Measurements from ENCODE around the gene FBXW11. TPM values are rescaled to one million over a fixed set of nuclear protein-coding genes. Genes with fewer than 3 reads are reported as not detected.

FBXW11 gene
- total and polyA plus RNA-seq, 10 of the 15 experiments (the other 5 are each of a cell fraction or from before 2014, with no cell fraction given): 4.3 to 61.5 (median 40.0) TPM

DNA sequence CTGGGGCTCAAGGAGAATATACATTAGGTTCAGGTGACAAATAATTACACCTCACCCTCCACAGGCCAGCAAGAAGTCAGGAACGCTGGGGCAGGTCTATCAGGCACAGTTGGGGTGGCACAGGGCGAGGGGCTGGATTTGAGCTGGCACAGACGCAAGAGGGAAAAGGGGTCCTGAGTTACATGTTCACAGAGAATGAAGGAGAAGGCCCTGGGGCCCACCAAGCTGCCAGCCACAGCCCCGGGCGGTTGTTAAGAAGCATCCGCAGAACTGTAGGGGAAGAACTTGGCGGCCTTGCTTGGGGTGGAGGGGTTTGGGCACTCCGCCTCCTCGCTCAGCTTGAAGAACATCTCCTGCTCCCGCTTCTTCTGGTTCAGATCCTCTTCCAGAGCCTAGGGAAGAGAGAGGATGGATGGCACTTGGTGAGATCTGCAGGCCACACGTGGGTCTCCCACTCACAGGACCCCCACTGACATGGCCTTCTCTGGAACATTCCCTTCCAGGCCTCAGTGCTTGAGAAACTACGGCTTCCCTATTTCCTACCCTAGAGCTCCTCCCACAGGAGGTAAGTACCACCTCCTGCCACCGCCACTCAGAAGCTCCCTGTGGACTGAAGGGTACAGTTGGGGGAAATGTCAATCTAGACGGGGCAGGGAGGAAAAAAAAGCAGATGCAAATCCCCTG lies 38.3 kb upstream of the FBXW11 start:
- no peaks in the 10 kb centered on the region for H3K27me3 ChIP-seq (replicated peaks in 1 of 2; ENCODE audit: control insufficient read depth in 2 of 2, insufficient read depth in 2 of 2, low read length in 1 of 2)
- CTCF ChIA-PET: interaction anchor here (0.7 to 1.6 kb wide), 3 partner anchors 8 to 144 kb away, joined by 3 to 10 read pairs (median 3); partner anchors contain the start of gene STK10
- intact Hi-C loops (cut with micrococcal nuclease; ENCODE audit: unreplicated experiment): no loop called here
- TF ChIP-seq, protein P1, sequence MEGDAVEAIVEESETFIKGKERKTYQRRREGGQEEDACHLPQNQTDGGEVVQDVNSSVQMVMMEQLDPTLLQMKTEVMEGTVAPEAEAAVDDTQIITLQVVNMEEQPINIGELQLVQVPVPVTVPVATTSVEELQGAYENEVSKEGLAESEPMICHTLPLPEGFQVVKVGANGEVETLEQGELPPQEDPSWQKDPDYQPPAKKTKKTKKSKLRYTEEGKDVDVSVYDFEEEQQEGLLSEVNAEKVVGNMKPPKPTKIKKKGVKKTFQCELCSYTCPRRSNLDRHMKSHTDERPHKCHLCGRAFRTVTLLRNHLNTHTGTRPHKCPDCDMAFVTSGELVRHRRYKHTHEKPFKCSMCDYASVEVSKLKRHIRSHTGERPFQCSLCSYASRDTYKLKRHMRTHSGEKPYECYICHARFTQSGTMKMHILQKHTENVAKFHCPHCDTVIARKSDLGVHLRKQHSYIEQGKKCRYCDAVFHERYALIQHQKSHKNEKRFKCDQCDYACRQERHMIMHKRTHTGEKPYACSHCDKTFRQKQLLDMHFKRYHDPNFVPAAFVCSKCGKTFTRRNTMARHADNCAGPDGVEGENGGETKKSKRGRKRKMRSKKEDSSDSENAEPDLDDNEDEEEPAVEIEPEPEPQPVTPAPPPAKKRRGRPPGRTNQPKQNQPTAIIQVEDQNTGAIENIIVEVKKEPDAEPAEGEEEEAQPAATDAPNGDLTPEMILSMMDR (IDR thresholded peaks at IDR 0.05 in 2 of 3, conservative IDR thresholded peaks at IDR 0.05 in 1 of 3; ENCODE audit: control insufficient read depth in 2 of 3, extremely low read depth in 1 of 3, insufficient read depth in 1 of 3, low read depth in 3 of 3, low read length in 3 of 3): 0 out of 6 replicates have a peak, but pooled peaks of 1 of the 3 experiments have one; percentile 1
- TF ChIP-seq POU2F2 (IDR thresholded peaks at IDR 0.05; ENCODE audit: borderline replicate concordance, low read depth, low read length): no peak
- TF ChIP-seq, protein P2, sequence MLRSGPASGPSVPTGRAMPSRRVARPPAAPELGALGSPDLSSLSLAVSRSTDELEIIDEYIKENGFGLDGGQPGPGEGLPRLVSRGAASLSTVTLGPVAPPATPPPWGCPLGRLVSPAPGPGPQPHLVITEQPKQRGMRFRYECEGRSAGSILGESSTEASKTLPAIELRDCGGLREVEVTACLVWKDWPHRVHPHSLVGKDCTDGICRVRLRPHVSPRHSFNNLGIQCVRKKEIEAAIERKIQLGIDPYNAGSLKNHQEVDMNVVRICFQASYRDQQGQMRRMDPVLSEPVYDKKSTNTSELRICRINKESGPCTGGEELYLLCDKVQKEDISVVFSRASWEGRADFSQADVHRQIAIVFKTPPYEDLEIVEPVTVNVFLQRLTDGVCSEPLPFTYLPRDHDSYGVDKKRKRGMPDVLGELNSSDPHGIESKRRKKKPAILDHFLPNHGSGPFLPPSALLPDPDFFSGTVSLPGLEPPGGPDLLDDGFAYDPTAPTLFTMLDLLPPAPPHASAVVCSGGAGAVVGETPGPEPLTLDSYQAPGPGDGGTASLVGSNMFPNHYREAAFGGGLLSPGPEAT (IDR thresholded peaks at IDR 0.05; ENCODE audit: low read depth): no peak
- TF ChIP-seq RB1 (IDR thresholded peaks at IDR 0.05; ENCODE audit: borderline replicate concordance): no peak
- no peak for TF ChIP-seq SMC3 (IDR thresholded peaks at IDR 0.05; ENCODE audit: borderline replicate concordance, low read length)
- no peak for TF ChIP-seq PAX8 (IDR thresholded peaks at IDR 0.05)
- TF ChIP-seq RFX5 (IDR thresholded peaks at IDR 0.05; ENCODE audit: low read depth, low read length): no peak
- no peak for TF ChIP-seq DPF2 (IDR thresholded peaks at IDR 0.05)
- TF ChIP-seq SIN3A (IDR thresholded peaks at IDR 0.05; ENCODE audit: low read depth, low read length): no peak
- no peak for TF ChIP-seq CHD1 (IDR thresholded peaks at IDR 0.05; ENCODE audit: low read depth, low read length)
- TF ChIP-seq BACH1 (IDR thresholded peaks at IDR 0.05; ENCODE audit: borderline replicate concordance): no peak
- TF ChIP-seq FOXK2 (IDR thresholded peaks at IDR 0.05): no peak
- no peak for TF ChIP-seq TBL1XR1 (IDR thresholded peaks at IDR 0.05; ENCODE audit: low read depth, low read length)
- TF ChIP-seq PKNOX1 (IDR thresholded peaks at IDR 0.05): no peak
- no peak for TF ChIP-seq IRF3 (IDR thresholded peaks at IDR 0.05)
- TF ChIP-seq RAD21 (IDR thresholded peaks at IDR 0.05; ENCODE audit: insufficient read depth, low read depth, low read length): peak; percentile 17; the same call in 1 of the 2 replicates

More for the DNA sequence above, 38.3 kb upstream of the FBXW11 start:
- ChIA-PET POLR2A (interaction anchor here (0.6 kb wide), 1 partner anchor 16 kb away, joined by 3 read pairs; no protein-coding TSS in a partner anchor), RAD21 (ENCODE audit: unreplicated experiment) (interaction anchor here (3.4 kb wide), 1 partner anchor 133 kb away, joined by 16 read pairs; no protein-coding TSS in a partner anchor), SMC1A (ENCODE audit: uncharacterized antibody, unreplicated experiment) (interaction anchor here (0.6 to 4.9 kb wide), 3 partner anchors 133 to 150 kb away, joined by 3 to 23 read pairs (median 3); no protein-coding TSS in a partner anchor)
- no peak for DNase-seq (ENCODE audit: low read depth, low spot score)
- Histone ChIP-seq H3K4me2 (ENCODE audit: control insufficient read depth, insufficient read depth) (no peak overlapping the region), H3K79me2 (ENCODE audit: control insufficient read depth, insufficient read depth, low read length) (no peaks in the 10 kb centered on the region), H3K4me1 (ENCODE audit: control insufficient read depth, insufficient read depth, low read length) (no peaks in the 10 kb centered on the region), H3K4me3 (no peak overlapping the region), H4K20me1 (ENCODE audit: control insufficient read depth, insufficient read depth) (no peaks in the 10 kb centered on the region; the same call in 1 of the 2 replicates), H3K36me3 (ENCODE audit: control insufficient read depth in 2 of 2, insufficient read depth in 2 of 2, low read length in 1 of 2) (peaks cover 12 to 28% of the 10 kb centered on the region in 2 experiments), H2AFZ (ENCODE audit: control insufficient read depth, low read depth, low read length) (no peak overlapping the region), H3K27ac (ENCODE audit: control insufficient read depth, insufficient read depth) (no peak overlapping the region), H3K9ac (ENCODE audit: control insufficient read depth, insufficient read depth, low read length) (no peak overlapping the region), H3K9me3 (replicated peaks; ENCODE audit: control insufficient read depth, insufficient read depth, low read length) (no peaks in the 10 kb centered on the region)
- in situ Hi-C loops (cut with MboI): loop anchor here (5.0 kb wide), 2 partner anchors 132 to 627 kb away; partner anchors contain the start of gene FGF18
- 83% methylated on average over 14 of the region's 14 CpGs for WGBS (ENCODE audit: insufficient coverage, insufficient replicate concordance, low lambda C conversion rate, missing lambda C conversion rate)
- no TSS peak for BruUV-seq (replicated peaks)
- no peak for ATAC-seq
- FAIRE-seq: no peak
